Umbilical cord (tissue), 2 donors: ENCODE data around the gene ZNF511. TPM values are rescaled to one million over a fixed set of nuclear protein-coding genes. Genes with fewer than 3 reads are reported as not detected.

Source experiments
- DNase-seq: peaks from one replicate; pipeline ENCODE4 v3.0.0-alpha.2; 2015; ENCODE audit warnings: low spot score
- total RNA-seq: library from RNA; depleted of rRNA; stranded (reverse); fragments of >200 nt; gene quantifications from one replicate; pipeline ENCODE4 v1.2.3, GENCODE V29; 2014; ENCODE audit warnings: low replicate concordance; ENCODE audit not compliant: insufficient read depth

Gene ZNF511
- total RNA-seq, 1 donor from 2014 or later, result 41.9 TPM

- no peak for DNase-seq
Observed at GRCh38 chr10:133334503-133335245, 26.0 kb downstream of the ZNF511 start.

- DNase-seq, result peak; percentile 61
Observed at GRCh38 chr10:133335246-133336117, 26.8 kb downstream of the ZNF511 start.

- no peak for DNase-seq
Observed at GRCh38 chr10:133336118-133336576, 27.4 kb downstream of the ZNF511 start.

GRCh38 chr10:133336577-133337369 is 28.1 kb downstream of the ZNF511 start, which contains the start of gene CALY:
TSS of gene CALY (minus strand) at chr10:133336896. CDS start at chr10:133328989, 7,907 bp downstream.
- no peak for DNase-seq

GRCh38 chr10:133337370-133337725 is 28.6 kb downstream of the ZNF511 start:
- no peak for DNase-seq

- DNase-seq, result no peak
Observed at GRCh38 chr10:133338080-133339071, 29.7 kb downstream of the ZNF511 start.

GRCh38 chr10:133339708-133340380 is 31.1 kb downstream of the ZNF511 start:
- no peak for DNase-seq

- DNase-seq, result no peak
Observed at GRCh38 chr10:133341983-133342382, 33.3 kb downstream of the ZNF511 start.

GRCh38 chr10:133342942-133343341 is 34.2 kb downstream of the ZNF511 start:
- no peak for DNase-seq

- DNase-seq, result no peak
Observed at GRCh38 chr10:133343558-133343957, 34.8 kb downstream of the ZNF511 start.

- DNase-seq, result no peak
Observed at GRCh38 chr10:133344236-133344635, 35.5 kb downstream of the ZNF511 start.

GRCh38 chr10:133346413-133346812 is 37.7 kb downstream of the ZNF511 start:
- DNase-seq, result no peak

GRCh38 chr10:133347710-133348517 is 39.2 kb downstream of the ZNF511 start:
- DNase-seq, result no peak

GRCh38 chr10:133349160-133349568 is 40.5 kb downstream of the ZNF511 start:
- no peak for DNase-seq

GRCh38 chr10:133349577-133350011 is 40.9 kb downstream of the ZNF511 start:
- no peak for DNase-seq

GRCh38 chr10:133350283-133350949 is 41.7 kb downstream of the ZNF511 start:
- no peak for DNase-seq

GRCh38 chr10:133350950-133351329 is 42.2 kb downstream of the ZNF511 start:
- no peak for DNase-seq
